Measurements from ENCODE around the gene POLR1A.
"Not testable (repeated sequence)": the region's sequence is repeated elsewhere in the genome, so short reads cannot be mapped to it uniquely, and the experiment has no call there.

POLR1A gene

DNA sequence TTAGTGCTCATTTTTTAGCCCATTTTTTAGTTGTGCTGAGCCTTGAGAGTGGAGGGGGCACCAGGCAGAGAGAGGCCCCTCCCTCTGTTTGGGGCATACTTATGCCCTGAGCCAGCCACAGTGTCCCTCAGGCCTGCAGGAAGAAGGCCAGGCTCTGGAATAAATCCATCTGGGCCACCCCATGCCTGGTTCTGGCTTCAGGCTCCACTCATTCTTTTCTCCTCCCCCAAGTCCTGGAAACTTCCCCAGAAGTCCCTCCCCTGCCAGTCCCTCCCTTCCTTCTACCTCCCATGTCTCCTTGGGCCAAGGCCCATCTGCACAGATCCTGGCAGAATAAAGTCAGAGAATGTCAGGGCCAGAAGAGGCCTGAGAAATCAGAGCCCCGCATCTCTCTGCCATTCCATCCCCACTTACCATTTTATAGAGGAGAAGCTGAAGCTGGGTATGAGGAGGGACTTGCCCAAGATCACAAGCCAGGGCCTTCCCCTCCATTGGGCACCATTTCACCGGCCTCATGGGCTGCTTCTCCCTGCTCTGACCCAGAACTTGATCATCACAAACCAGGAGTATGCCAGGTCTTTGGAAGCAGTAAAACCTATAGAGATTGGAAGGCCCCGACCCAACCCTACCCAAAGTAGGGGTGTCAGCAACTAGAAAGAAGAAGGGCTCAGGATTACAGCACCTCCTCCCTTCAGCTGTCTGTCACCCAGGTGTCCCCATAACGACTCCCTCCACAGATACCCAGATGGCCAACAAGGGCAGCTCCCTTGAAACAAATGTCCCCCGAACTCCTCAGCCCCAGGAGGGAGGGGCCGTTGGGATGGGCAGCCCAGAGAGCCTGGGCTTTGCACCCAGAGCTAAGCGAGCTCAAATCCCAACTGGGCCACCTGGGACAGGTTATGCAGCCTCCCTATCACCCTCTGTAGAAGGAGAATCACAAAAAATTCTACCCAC lies 108.4 kb downstream of the POLR1A start:
- peak; percentile 92 for DNase-seq

DNA sequence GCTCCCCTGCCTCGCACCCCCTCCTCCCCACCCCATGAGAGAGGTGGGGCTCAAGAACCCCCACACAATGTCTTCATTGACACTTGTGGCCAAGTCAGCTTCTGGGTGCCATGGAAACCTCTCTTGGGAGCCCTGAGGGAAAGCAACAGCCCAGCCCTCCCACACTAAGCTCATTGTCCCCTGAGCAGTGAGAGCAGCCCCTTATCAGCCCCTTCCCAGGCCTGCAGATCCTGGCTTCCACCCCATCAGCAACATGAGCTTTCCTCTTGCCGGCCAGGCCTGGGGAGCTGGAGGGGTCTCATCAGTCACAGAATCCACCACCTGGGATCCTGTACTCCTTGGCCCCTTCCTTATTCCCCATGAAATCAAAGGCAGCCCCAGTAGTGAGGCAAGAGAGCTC lies 109.1 kb downstream of the POLR1A start:
- DNase-seq = peak; percentile 36

DNA sequence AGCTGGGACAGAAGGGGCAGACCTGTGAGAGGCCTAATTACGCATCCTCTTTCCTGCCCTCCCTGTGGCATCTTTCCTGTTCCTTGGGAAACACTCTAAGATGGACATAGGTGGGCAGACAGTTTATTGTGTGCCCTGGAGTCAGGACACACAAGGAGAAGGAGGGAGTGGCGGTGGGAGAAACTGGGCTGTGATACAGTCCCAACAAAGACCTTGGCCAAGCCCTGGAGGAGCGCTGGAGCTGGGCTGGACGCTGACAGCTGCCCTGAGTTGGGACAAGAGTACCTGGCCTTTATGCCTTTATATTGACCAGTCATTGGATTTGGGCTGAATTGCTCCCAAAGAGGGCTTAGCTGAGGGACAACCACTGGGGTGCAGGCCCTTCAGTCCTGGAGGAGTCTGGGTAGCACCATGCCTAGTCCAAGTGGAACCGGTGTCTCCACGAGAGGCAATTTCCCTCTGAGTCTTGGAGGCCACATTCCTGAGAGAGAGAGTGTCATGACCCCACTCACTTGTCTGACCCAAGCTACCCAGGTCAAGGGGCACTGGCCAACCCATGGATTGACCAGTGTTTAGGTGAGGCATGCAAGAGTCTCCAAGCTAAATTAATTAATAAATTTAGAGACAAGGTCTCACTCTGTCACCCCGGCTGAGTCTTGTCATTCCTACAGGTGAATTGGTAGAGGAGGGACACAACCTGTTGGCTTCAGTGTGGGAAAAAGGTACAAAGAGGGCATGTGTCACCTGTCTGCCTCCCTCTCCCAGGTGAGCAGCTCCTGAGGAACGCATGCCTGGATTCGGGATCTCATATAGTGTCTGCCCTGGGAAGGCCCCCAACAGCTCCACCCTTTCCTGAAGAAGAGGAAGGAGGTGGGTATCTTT lies 109.8 kb downstream of the POLR1A start:
- no peak for DNase-seq

DNA sequence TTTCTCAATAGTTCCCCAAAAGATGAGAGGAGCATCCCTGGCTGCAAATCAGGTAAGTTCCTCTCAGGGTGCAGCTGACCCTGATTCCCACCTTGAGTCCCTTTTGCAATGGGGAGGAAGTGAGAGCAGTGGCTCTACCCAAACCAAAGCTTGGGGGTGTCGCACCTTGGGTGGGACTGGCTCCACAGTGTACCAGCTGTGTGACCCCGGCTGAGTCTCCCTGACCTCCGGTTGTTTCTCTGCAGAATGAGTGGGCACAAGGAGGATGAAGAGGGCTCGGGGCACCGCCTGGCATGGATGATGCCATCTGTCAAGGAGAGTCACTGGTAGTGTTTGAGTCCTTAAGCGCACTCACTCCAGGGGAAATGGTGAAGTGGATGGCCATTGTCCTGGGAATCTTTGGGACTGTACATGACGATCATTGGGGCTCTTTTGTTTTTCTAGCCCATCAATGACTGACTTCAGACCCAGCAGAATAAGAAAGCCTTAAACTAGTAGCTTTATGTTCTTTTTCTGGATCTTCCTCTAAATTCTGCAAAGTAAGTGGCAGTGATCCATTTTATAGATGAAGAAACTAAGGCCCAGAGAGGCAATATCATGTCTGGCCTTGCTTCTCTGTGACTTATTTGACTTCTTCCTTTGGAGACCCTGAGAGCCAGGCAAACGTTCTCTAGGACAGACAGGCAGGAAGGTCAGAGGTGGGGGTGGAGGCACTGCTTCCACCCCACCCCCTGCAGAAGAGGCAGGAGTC lies 110.6 kb downstream of the POLR1A start:
- DNase-seq = no peak

DNA sequence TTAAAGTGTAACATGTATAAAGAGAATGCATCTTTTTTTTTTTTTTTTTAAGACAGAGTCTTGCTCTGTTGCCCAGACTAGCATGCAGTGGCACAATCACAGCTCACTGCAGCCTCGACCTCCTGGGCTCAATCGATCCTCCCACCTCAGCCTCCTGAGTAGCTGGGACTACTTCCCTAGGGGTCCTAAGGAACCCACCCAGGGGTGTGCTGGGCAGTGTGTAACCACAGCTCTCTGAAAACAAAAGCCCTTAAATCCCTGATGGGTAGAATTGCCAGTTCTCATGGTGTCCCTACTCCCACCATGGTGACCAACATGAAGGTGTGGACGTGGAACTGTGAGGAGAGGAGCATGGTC lies 111.3 kb downstream of the POLR1A start:
- DNase-seq = no peak

DNA sequence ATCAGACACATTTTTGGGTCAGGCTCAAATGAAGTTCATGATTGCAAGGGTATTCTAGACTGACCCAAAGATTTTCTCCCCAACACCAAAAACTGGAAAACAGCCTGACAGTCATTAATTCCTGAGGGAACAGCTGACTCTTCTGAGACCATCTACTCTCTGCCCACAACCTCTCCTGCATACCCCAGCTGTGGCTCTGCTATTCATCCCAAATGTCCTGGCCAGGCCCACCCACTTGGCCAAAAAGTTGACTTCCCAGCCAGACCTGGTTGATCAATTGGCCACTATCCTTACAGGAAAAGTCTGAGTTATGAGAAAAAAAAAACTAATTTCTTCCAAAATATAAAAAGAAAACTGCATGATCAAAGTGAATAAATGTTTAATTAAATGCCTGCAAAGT lies 113.1 kb downstream of the POLR1A start:
- DNase-seq = no peak

DNA sequence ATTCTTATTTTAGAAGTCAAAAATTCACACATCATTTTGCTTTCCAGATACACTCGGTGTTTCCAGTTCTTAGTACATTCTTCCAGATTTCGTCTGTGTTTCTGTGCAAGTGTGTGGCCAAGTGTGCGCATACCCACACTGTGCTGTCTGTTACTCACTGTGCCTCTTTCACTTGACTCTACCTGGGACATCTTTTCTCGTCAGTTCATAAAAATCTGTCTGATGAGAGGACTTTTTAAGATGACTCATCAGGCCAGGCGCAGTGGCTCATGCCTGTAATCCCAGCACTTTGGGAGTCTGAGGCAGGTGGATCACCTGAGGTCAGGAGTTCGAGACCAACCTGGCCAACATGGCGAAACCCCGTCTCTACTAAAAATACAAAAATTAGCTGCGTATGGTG lies 113.6 kb downstream of the POLR1A start:
- DNase-seq = not testable (repeated sequence)

DNA sequence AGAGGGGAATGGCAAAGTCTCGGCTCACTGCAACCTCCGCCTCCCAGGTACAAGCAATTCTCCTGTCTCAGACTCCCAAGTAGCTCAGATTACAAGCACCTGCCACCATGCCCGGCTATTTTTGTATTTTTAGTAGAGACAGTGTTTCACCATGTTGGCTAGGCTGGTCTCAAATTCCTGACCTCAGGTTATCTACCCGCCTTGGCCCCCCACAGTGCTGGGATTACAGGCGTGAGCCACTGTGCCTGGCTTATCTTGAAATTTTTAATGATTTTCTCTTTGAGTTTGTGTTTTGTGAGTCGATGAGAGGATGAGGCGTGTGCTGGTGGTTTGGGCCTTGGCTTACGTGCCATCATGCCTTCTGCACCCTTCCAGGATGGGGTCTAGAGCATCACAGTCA lies 115.6 kb downstream of the POLR1A start:
- no peak for DNase-seq

DNA sequence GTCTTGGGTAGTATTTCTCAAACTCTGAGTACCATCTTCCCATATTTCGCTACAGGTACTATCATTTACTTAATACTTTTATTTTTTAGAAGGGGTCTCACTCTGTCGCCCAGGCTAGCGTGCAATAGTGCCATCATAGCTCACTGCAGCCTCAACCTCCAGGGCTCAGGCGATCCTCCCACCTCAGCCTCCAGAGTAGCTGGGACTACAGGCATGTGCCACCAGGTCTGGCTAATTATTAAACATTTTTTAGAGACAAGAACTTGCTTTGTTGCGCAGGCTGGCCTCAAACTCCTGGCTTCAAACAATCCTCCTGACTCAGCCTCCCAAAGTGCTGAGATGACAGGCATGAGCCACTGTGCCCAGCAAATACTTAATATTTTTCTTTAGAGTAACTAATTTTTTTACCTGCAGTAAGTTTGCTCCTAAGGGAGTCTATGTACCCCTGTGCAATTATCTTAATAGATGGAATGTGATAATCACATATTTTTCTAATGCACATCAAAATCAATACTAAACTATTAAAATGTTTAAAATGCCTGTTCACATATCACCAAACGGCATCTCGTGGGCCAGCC lies 116.3 kb downstream of the POLR1A start:
- DNase-seq = no peak

DNA sequence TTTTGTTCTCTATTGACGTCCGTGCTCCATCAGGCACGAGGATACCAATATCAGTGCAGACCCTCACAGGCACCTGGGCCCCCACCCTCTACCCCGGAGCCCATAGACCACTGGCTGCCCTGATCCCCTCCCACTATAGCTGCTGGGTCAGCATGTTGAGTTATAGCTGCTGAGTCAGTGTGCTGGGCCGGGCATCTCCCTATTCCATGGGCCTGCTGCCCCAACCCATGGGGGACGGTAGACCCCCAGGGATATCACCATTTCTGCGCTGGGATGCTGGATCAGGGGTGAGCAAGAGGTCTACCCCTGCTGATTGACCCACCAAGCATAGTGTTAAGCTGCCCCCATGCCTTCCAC lies 116.8 kb downstream of the POLR1A start:
- DNase-seq = no peak

DNA sequence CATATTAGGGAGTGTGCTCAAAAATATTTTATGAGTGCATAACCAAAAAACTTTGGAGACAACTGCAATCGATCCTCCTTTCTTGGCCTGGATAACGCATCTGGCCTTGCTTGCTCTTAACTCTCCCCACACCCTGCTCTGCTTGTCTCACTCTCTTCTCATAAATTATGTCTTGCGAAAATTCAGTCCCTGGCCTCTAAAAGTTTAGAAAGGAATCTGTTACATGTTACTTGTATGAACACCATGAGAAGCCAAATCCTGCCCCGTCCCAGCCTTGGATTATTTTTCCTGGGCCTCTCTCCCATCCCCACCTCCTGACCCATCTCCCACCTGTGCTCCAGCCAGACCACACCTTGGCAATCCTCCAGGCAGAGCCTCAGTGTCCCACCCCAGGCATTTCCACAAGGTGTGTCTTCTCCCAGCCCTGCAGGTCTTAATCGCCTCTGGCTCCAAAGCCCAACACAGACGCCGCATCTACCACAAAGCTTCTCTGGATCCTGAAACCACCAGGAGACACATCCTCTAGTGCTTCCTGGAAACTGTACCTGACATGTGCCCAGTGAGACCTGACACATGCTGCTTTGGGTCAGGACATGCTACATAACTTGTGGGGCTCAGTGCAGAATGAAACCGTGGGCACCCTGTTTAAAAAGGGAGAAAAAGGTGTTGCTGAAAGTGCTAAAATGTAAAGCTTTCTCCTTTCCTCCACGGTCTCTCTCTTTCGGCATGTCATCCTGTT lies 117.3 kb downstream of the POLR1A start:
- DNase-seq = no peak

DNA sequence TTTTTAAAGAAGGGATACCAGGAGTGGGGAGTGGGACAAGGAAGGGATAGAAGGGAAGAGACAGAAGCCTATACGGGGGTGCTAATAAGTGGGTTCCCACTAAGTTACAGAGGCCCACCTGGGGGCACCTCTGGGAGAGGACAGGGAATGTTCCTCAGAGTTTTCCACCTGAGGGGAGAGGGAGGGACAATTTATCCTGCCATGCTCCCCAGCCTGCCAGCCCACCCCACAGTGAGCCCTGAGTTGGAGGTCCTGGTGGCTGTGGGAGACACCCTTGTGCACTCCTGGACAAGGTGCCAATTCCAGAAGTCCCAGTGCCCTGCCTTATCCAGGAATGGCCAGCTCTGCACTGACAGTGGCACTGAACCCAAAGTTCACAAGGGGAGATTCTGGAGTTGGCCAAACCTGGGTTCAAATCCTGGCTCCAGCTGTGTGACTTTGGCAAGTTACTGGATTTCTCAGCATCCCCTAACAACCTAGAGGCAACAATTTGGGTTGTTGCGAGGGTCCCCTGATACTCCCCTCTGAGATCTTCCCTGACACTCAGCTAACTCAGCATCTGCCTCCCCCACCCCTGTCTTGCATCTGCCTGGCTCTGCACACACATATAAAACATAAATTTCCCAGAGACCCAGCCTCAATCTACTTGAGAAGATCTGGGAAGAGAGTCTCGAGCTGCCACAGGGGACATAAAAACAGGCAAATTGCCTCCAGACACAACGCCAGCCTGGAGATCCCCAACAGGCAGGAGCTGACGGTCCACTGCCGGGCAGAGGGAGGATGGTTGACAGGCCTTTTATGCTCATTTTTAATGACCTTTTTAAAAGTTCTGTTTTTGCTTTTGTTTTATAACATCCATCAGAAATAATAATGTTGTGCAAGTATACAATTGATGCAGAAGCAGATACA lies 118.2 kb downstream of the POLR1A start:
- DNase-seq = no peak

DNA sequence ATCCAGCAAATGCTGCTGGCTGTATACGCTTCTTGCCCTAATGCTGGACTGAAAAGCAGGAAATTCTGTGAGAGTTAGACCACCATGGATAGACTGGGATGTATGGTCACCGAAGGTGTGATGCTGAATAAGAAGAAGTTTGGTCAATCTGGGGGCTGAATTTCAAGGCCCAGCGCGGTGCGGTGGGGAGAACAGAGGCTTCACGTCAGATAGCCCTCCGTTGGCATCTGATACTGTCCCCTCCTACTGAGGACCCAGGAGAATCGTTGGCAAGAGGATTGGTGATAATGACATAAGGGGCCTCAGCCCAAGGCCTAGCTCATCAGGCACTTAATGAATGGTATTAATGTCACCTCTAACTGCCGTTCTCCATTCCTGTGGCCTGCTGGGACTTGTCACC lies 119.6 kb downstream of the POLR1A start:
- DNase-seq = no peak

DNA sequence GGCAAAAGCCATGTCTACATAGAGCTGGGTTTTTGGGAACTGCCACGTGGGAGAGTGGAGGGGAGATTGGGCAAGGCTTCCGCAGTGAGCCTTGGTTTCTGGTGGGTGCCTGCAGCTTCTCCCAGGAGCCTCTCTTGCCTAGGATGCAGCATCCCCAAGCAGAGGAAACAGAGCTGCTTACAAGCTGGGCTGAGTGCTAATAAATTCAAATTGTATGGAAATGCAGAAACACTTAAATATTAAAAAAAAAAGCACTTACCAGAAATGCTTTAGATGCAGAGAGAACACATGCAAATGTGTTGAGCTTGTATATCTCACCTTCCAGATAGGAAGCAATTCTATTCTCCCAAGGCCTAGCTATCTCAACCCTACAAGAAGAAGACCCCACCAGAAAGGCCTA lies 120.9 kb downstream of the POLR1A start:
- no peak for DNase-seq

DNA sequence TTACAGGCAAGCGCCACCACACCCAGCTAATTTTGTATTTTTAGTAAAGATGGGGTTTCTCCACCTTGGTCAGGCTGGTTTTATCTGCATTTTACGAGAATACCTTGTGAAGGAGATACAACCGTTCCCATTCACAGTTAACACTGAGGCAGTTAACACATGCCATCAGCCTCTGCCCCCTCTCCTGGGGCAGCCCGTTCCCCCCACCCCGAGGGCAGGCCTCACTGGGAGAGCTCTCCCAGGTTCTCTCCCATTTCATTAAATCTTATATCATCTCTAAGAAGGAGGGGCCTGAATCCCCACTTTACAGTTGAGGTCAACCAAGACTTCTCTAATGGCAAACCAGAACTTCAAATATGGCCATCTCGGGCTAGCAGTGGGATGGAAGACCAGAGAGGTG lies 121.9 kb downstream of the POLR1A start:
- no peak for DNase-seq

DNA sequence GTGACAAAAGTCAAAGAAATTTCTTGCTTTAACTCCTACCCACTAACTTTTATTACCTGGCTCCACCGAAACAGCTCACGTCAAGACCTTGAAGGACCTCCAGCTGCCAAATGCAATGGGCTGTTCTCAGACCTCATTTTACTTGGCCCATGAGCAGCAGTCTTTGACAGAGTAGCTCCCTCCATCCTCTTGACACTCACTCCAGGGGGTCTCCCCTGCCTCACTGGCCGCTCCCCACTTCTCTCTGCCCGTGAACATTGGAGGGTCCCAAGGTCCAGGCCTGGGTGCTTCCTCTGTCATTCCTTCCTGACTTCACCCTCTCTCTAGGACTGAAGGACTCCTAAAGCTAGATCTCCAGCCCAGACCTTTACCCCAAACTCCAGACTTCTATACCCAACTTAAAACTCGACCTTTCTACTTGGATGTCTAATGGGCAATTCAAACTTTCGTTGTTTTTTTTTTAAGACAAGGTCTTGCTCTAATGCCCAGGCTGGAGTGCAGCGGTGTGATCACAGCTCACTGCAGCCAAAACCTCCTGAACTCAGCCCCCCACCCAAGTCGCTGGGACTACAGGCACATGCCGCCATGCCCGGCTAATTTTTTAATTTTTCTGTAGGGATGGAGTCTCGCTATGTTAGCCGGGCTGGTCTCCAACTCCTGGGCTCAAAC lies 124.0 kb downstream of the POLR1A start:
- DNase-seq = no peak

DNA sequence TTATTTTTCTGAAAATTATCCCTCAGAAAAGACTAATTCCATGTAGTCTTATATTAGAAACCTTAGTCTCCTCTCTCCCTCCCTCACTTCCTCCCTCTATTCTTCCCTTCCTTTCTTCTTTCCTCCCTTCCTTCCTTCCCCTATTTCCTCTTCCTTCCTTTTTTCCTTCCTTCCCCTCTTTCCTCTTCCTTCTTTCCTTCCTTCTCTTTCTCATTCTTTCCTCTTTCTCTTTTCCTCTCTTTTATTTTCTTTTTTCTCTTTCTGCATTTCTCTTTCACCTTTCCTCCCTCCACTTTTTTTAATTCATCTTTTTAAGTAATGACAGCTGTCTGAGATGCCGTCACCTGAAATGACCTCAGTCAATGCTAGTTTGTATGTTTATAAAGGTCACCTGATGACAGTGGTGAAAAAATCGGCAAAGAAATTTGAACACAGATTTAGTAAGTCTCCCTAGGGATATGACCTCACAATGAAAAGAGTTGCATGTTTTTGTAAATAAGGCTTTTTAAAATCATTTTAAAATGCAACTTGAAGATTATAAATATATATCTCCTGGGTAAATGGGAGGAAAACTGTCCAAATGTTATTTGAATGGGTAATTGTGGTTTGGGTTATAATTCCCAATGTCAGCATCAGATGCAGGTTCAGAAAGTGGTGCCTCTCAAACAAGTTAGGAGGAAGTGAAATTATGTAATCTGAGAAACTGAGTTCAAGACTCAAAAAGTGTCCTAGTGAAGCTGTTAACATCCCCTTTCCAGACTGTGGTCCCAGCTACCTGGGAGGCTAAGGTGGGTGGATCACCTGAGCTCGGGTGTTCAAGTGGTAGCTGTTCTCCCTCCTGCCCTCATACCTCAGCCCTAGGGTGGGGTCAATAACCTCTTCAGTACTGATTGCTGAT lies 126.6 kb downstream of the POLR1A start:
- no peak for DNase-seq

DNA sequence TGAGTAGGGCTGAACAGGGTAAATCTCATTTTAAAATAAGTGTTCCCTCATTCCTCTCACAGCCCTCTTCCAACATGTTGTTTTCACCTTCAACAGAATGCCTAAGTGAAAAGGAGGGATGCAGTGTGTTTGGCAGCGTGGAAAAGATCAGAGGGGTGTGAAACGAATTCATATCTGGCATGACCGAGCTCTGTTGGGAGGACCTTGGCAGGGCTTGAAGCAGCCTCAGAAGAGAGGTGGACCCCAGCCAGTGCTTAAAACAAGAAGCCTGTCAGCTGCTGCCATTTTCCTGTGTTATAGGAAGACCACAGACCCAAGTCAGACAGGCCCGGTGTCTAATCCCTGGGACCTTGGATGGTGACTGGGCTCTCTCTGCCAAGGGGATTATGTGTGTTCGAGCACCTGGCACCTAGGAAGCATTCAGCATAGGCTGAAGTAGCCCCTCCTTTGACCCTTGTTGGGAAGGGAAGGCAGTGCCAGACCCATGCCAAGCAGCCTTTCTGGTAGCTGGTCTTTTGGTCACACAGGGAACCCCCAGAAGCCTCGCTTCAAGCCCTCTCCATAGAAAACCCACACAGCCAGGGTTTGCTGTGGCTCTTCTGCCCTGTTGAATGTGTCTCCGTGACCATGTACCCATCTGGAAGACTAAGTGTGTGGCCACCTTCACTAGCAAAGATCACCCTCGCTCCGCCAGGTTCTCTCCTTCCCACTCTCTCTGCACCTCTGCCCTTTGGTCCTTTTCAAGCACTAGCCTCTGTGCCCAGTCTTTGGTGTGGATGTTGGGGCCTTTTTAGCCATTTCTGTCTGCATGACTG lies 129.4 kb downstream of the POLR1A start:
- DNase-seq = no peak
